BLaER1 (cell line): ENCODE measurements around the gene ARHGAP18.
A peak's percentile ranks its signal among the peaks of the same experiment; 100 is the strongest.

Source experiments
- H3K27ac ChIP-seq: shearing (Covaris generic); formaldehyde crosslinking; 2 replicates; pipeline ENCODE4 v1.8.1; 2022
- H3K27me3 ChIP-seq: shearing (Covaris generic); formaldehyde crosslinking; 2 replicates; pipeline ENCODE4 v1.8.1; 2022
- H3K36me3 ChIP-seq: shearing (Covaris generic); formaldehyde crosslinking; 2 replicates; pipeline ENCODE4 v1.8.1; 2022
- H3K4me1 ChIP-seq: shearing (Covaris generic); formaldehyde crosslinking; 2 replicates; pipeline ENCODE4 v1.8.1; 2022
- H3K4me2 ChIP-seq: shearing (Covaris generic); formaldehyde crosslinking; 2 replicates; pipeline ENCODE4 v1.8.1; 2022
- H3K4me3 ChIP-seq: shearing (Covaris generic); formaldehyde crosslinking; 2 replicates; pipeline ENCODE4 v1.8.1; 2022
- H3K9ac ChIP-seq: shearing (Covaris generic); formaldehyde crosslinking; 2 replicates; pipeline ENCODE4 v1.8.1; 2022
- H3K9me3 ChIP-seq: shearing (Covaris generic); formaldehyde crosslinking; 2 replicates; pipeline ENCODE4 v1.8.1; 2022
- H4K20me1 ChIP-seq: shearing (Covaris generic); formaldehyde crosslinking; 2 replicates; pipeline ENCODE4 v1.8.1; 2022
- Cebpa-rat ChIP-seq: shearing (Covaris generic); IDR thresholded peaks from 2 replicates; pipeline ENCODE4 v1.8.1; 2022

Gene ARHGAP18

GRCh38 chr6:129709769-129710449 lies at the start of gene ARHGAP18:
Gene ARHGAP18 (minus strand): TSS chr6:129710177. CDS start chr6:129710136, 41 bp downstream.
- H3K9ac ChIP-seq = peak within 1 kb of the TSS; percentile 80
- H3K4me2 ChIP-seq = peak within 1 kb of the TSS; percentile 82
- H3K4me1 ChIP-seq = peaks cover 37% of the 10 kb centered on the region
- H3K27me3 ChIP-seq = no peaks in the 10 kb centered on the region
- peak within 1 kb of the TSS; percentile 59 for H3K27ac ChIP-seq
- no peaks in the 10 kb centered on the region for H3K9me3 ChIP-seq
- peak within 1 kb of the TSS; percentile 70 for H3K4me3 ChIP-seq
- no peak for TF ChIP-seq Cebpa-rat
- H3K36me3 ChIP-seq = no peaks in the 10 kb centered on the region
- no peaks in the 10 kb centered on the region for H4K20me1 ChIP-seq

- Histone ChIP-seq H3K9ac (no peak overlapping the region), H3K4me3 (no peak overlapping the region), H3K9me3 (no peaks in the 10 kb centered on the region), H3K36me3 (no peaks in the 10 kb centered on the region), H3K27ac (no peak overlapping the region), H3K4me1 (peaks cover 11% of the 10 kb centered on the region), H4K20me1 (no peaks in the 10 kb centered on the region), H3K27me3 (no peaks in the 10 kb centered on the region), H3K4me2 (no peak overlapping the region)
- TF ChIP-seq Cebpa-rat = no peak
Observed at GRCh38 chr6:129755787-129756186, 45.8 kb upstream of the ARHGAP18 start.

GRCh38 chr6:129754750-129755149 lies 44.8 kb upstream of the ARHGAP18 start:
- Histone ChIP-seq H3K9me3 (no peaks in the 10 kb centered on the region), H3K4me1 (peaks cover 21% of the 10 kb centered on the region), H3K36me3 (no peaks in the 10 kb centered on the region), H4K20me1 (no peaks in the 10 kb centered on the region), H3K27me3 (no peaks in the 10 kb centered on the region), H3K4me2 (no peak overlapping the region), H3K27ac (no peak overlapping the region), H3K9ac (no peak overlapping the region), H3K4me3 (no peak overlapping the region)
- no peak for TF ChIP-seq Cebpa-rat

GRCh38 chr6:129753422-129753821 lies 43.4 kb upstream of the ARHGAP18 start:
- H3K4me2 ChIP-seq = no peak overlapping the region
- peaks cover 34% of the 10 kb centered on the region for H3K4me1 ChIP-seq
- no peak overlapping the region for H3K4me3 ChIP-seq
- H3K27ac ChIP-seq = no peak overlapping the region
- no peaks in the 10 kb centered on the region for H3K9me3 ChIP-seq
- H3K27me3 ChIP-seq = no peaks in the 10 kb centered on the region
- no peak overlapping the region for H3K9ac ChIP-seq
- H3K36me3 ChIP-seq = no peaks in the 10 kb centered on the region
- no peaks in the 10 kb centered on the region for H4K20me1 ChIP-seq
- no peak for TF ChIP-seq Cebpa-rat

GRCh38 chr6:129751384-129751783 lies 41.4 kb upstream of the ARHGAP18 start:
- Histone ChIP-seq H4K20me1 (no peaks in the 10 kb centered on the region), H3K9ac (no peak overlapping the region), H3K9me3 (no peaks in the 10 kb centered on the region), H3K27ac (no peak overlapping the region), H3K4me1 (peaks cover 42% of the 10 kb centered on the region), H3K4me3 (no peak overlapping the region), H3K4me2 (no peak overlapping the region), H3K27me3 (no peaks in the 10 kb centered on the region), H3K36me3 (no peaks in the 10 kb centered on the region)
- TF ChIP-seq Cebpa-rat = no peak

- H3K4me1 ChIP-seq = peaks cover 42% of the 10 kb centered on the region
- no peaks in the 10 kb centered on the region for H4K20me1 ChIP-seq
- TF ChIP-seq Cebpa-rat = no peak
- peak overlapping the region; percentile 78 for H3K27ac ChIP-seq
- no peaks in the 10 kb centered on the region for H3K36me3 ChIP-seq
- no peaks in the 10 kb centered on the region for H3K9me3 ChIP-seq
- H3K4me3 ChIP-seq = no peak overlapping the region
- H3K4me2 ChIP-seq = peak overlapping the region; percentile 83
- no peak overlapping the region for H3K9ac ChIP-seq
- H3K27me3 ChIP-seq = no peaks in the 10 kb centered on the region
Observed at GRCh38 chr6:129750360-129750759, 40.4 kb upstream of the ARHGAP18 start.

- Histone ChIP-seq H4K20me1 (no peaks in the 10 kb centered on the region), H3K4me2 (peak overlapping the region; percentile 83), H3K27ac (peak overlapping the region; percentile 78), H3K4me1 (peaks cover 44% of the 10 kb centered on the region), H3K9me3 (no peaks in the 10 kb centered on the region), H3K9ac (peak overlapping the region; percentile 68), H3K4me3 (peak overlapping the region; percentile 44; the same call in 1 of the 2 replicates), H3K27me3 (no peaks in the 10 kb centered on the region), H3K36me3 (no peaks in the 10 kb centered on the region)
- TF ChIP-seq Cebpa-rat = no peak
Observed at GRCh38 chr6:129749749-129750120, 39.8 kb upstream of the ARHGAP18 start.

GRCh38 chr6:129748901-129749748 lies 39.1 kb upstream of the ARHGAP18 start:
- TF ChIP-seq Cebpa-rat = no peak
- Histone ChIP-seq H3K4me3 (peak overlapping the region; percentile 44; the same call in 1 of the 2 replicates), H3K27me3 (no peaks in the 10 kb centered on the region), H3K4me2 (peak overlapping the region; percentile 83), H3K9me3 (no peaks in the 10 kb centered on the region), H3K4me1 (peaks cover 50% of the 10 kb centered on the region), H3K9ac (peak overlapping the region; percentile 68), H3K36me3 (no peaks in the 10 kb centered on the region), H4K20me1 (no peaks in the 10 kb centered on the region), H3K27ac (peak overlapping the region; percentile 78)

- TF ChIP-seq Cebpa-rat = peak; percentile 65
- Histone ChIP-seq H4K20me1 (no peaks in the 10 kb centered on the region), H3K9me3 (no peaks in the 10 kb centered on the region), H3K4me3 (peak overlapping the region; percentile 44; the same call in 1 of the 2 replicates), H3K9ac (peak overlapping the region; percentile 68; the same call in 1 of the 2 replicates), H3K27ac (peak overlapping the region; percentile 78), H3K36me3 (no peaks in the 10 kb centered on the region), H3K4me1 (peaks cover 58% of the 10 kb centered on the region), H3K4me2 (peak overlapping the region; percentile 83), H3K27me3 (no peaks in the 10 kb centered on the region)
Observed at GRCh38 chr6:129748212-129748900, 38.4 kb upstream of the ARHGAP18 start.
